MM.1S (cell line): ENCODE data around the gene KYAT1.

Source experiments
- DNase-seq: peaks from one replicate; pipeline ENCODE4 v3.0.0-alpha.2; 2015
- H2AFZ ChIP-seq: fragments of 300-600 bp; sonication (generic); 2 replicates; pipeline ENCODE4 v1.6.0; 2016; ENCODE audit warnings: antibody characterized with exemption, low read length
- H3F3A ChIP-seq: fragments of 300-600 bp; sonication (generic); 2 replicates; pipeline ENCODE4 v1.6.1; 2016; ENCODE audit warnings: mild to moderate bottlenecking, antibody characterized with exemption, low read length, moderate library complexity, mixed read lengths; ENCODE audit not compliant: insufficient read depth
- H3K27ac ChIP-seq: fragments of 300-600 bp; sonication (generic); 2 replicates; pipeline ENCODE4 v1.5.1; 2016; ENCODE audit warnings: mild to moderate bottlenecking, low read length
- H3K27me3 ChIP-seq: fragments of 300-600 bp; sonication (generic); replicated peaks from 2 replicates; pipeline ENCODE4 v1.6.0; 2016; ENCODE audit warnings: low read length; ENCODE audit not compliant: insufficient read depth
- H3K36me3 ChIP-seq: fragments of 300-600 bp; sonication (generic); replicated peaks from 2 replicates; pipeline ENCODE4 v1.6.1; 2016; ENCODE audit warnings: mild to moderate bottlenecking, low read length, mixed read lengths; ENCODE audit not compliant: insufficient read depth
- H3K4me1 ChIP-seq: fragments of 300-600 bp; sonication (generic); 2 replicates; pipeline ENCODE4 v1.6.1; 2016; ENCODE audit warnings: low read length, mixed read lengths
- H3K4me2 ChIP-seq: fragments of 300-600 bp; sonication (generic); 2 replicates; pipeline ENCODE4 v1.6.0; 2016; ENCODE audit warnings: low read depth, low read length
- H3K4me3 ChIP-seq: fragments of 300-600 bp; sonication (generic); 2 replicates; pipeline ENCODE4 v1.5.1; 2016; ENCODE audit warnings: low read length, mixed read lengths
- H3K79me2 ChIP-seq: fragments of 300-600 bp; sonication (generic); 2 replicates; pipeline ENCODE4 v1.6.1; 2016; ENCODE audit warnings: mixed run types, low read length, mixed read lengths
- H3K9ac ChIP-seq: fragments of 300-600 bp; sonication (generic); 2 replicates; pipeline ENCODE4 v1.6.1; 2016; ENCODE audit warnings: low read length, mixed read lengths
- H3K9me2 ChIP-seq: fragments of 300-600 bp; sonication (generic); replicated peaks from 2 replicates; pipeline ENCODE4 v1.6.1; 2016; ENCODE audit warnings: mild to moderate bottlenecking, low read length, mixed read lengths; ENCODE audit not compliant: insufficient read depth
- H3K9me3 ChIP-seq: fragments of 300-600 bp; sonication (generic); replicated peaks from 2 replicates; pipeline ENCODE4 v1.6.1; 2016; ENCODE audit warnings: mild to moderate bottlenecking, low read length, mixed read lengths; ENCODE audit not compliant: insufficient read depth
- H4K20me1 ChIP-seq: fragments of 300-600 bp; sonication (generic); 2 replicates; pipeline ENCODE4 v1.6.1; 2016; ENCODE audit warnings: mild to moderate bottlenecking, low read length, moderate library complexity, mixed read lengths; ENCODE audit not compliant: insufficient read depth
- EZH2 ChIP-seq: fragments of 300-600 bp; sonication (generic); optimal IDR thresholded peaks from 2 replicates; pipeline ENCODE3; 2017; ENCODE audit warnings: low read depth, mild to moderate bottlenecking, antibody characterized with exemption, low read length, mixed read lengths
- EZH2phosphoT487 ChIP-seq: fragments of 300-600 bp; sonication (generic); IDR thresholded peaks from 2 replicates; pipeline ENCODE4 v1.6.1; 2018; ENCODE audit warnings: antibody characterized with exemption, low read length
- TF ChIP-seq, protein P1 (sequence below): fragments of 300-600 bp; sonication (generic); IDR thresholded peaks from 2 replicates; pipeline ENCODE4 v1.5.1; 2016; ENCODE audit warnings: antibody characterized with exemption, low read length, mixed read lengths

The KYAT1 gene

DNA sequence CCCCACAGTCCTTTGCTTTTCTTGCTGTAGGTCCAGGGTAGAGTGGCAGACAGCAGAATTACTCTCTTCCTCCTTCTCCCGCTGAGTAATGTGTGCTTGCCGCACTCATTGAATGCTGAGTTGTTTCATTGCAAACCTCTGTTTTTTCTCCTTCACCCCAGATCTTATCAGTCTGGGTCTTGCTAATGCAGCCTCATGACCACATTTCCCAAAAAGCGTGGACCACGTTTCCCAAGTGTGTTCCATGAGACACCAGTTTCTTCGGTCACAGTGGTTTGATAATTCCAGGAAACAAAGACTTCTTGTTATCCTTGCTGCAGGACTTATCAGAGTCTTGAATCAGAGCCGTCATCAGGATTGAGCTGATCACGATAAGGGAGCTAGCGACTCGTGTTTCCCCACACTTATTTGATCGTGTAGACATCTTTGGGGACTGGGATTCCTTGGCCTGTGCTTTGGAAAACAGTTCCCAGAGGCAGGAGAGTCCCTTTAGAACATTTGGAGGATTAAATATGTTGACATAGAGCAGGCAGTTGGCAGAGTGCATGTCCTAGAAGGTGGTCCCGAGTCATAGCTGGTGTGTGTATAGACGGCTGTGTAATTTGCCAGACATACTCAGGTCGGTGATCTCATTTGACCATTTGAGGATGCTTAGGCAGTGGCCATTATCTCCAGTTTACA lies 4.6 kb upstream of the KYAT1 start:
- H3K79me2 ChIP-seq = peaks cover 68% of the 10 kb centered on the region
- H3K9ac ChIP-seq = no peak overlapping the region
- no peak for TF ChIP-seq EZH2
- TF ChIP-seq, protein P1, sequence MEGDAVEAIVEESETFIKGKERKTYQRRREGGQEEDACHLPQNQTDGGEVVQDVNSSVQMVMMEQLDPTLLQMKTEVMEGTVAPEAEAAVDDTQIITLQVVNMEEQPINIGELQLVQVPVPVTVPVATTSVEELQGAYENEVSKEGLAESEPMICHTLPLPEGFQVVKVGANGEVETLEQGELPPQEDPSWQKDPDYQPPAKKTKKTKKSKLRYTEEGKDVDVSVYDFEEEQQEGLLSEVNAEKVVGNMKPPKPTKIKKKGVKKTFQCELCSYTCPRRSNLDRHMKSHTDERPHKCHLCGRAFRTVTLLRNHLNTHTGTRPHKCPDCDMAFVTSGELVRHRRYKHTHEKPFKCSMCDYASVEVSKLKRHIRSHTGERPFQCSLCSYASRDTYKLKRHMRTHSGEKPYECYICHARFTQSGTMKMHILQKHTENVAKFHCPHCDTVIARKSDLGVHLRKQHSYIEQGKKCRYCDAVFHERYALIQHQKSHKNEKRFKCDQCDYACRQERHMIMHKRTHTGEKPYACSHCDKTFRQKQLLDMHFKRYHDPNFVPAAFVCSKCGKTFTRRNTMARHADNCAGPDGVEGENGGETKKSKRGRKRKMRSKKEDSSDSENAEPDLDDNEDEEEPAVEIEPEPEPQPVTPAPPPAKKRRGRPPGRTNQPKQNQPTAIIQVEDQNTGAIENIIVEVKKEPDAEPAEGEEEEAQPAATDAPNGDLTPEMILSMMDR = no peak
- TF ChIP-seq EZH2phosphoT487 = no peak
- no peaks in the 10 kb centered on the region for H3K9me2 ChIP-seq
- no peaks in the 10 kb centered on the region for H3K27me3 ChIP-seq
- no peak for DNase-seq
- H2AFZ ChIP-seq = no peak overlapping the region
- no peak overlapping the region for H3K27ac ChIP-seq
- no peak overlapping the region for H3K4me2 ChIP-seq
- H3K36me3 ChIP-seq = no peaks in the 10 kb centered on the region
- H3K9me3 ChIP-seq = no peaks in the 10 kb centered on the region
- no peaks in the 10 kb centered on the region for H4K20me1 ChIP-seq
- no peak overlapping the region for H3K4me3 ChIP-seq
- H3K4me1 ChIP-seq = peaks cover 4% of the 10 kb centered on the region; the same call in 1 of the 2 replicates
- H3F3A ChIP-seq = peaks cover 4% of the 10 kb centered on the region

DNA sequence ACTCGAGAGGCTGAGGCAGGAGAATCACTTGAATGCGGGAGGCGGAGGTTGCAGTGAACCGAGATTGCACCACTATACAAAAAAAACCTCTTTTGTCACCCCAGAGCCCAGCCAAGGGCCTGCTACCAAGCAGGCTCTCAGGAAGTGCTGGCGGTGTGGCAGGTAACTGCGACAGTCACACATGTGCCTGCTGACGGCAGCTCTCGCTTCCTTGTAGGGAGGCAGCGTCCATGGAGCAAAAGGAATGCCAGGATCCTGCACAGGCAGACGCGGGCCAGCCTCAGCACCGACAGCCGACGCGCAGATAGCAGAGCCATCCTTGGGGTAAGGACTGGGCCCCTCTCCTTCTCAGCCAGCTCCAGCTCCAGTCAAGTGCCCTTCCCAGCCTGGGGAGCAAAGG lies 4.0 kb upstream of the KYAT1 start:
- H3K9me2 ChIP-seq = no peaks in the 10 kb centered on the region
- H3K27me3 ChIP-seq = no peaks in the 10 kb centered on the region
- H3K9me3 ChIP-seq = no peaks in the 10 kb centered on the region
- DNase-seq = no peak
- H3K36me3 ChIP-seq = no peaks in the 10 kb centered on the region
- no peak overlapping the region for H3K4me3 ChIP-seq
- no peak overlapping the region for H3K4me2 ChIP-seq
- peaks cover 6% of the 10 kb centered on the region for H3F3A ChIP-seq
- no peak overlapping the region for H2AFZ ChIP-seq
- no peaks in the 10 kb centered on the region for H4K20me1 ChIP-seq
- H3K9ac ChIP-seq = no peak overlapping the region
- TF ChIP-seq, protein P1 = no peak
- TF ChIP-seq EZH2 (no peak), EZH2phosphoT487 (no peak)
- peaks cover 4% of the 10 kb centered on the region; the same call in 1 of the 2 replicates for H3K4me1 ChIP-seq
- peaks cover 68% of the 10 kb centered on the region for H3K79me2 ChIP-seq
- no peak overlapping the region for H3K27ac ChIP-seq

DNA sequence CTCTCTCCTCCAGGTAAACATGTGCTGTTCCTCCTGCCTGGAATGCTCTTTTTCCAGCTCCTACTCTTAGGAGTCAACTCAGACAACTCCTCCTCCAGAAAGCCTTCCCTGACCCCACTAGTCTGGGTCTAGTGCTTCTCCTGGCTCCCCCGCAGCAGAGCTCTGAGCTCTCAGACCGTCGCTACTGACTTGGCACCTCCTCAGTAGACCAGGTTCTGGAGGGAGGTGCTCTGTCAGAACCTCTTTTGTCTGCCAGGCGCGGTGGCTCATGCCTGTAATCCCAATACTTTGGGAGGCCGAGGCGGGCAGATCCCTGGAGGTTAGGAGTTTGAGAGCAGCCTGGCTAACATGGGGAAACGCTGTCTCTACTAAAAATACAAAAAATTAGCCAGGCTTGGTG lies 3.6 kb upstream of the KYAT1 start:
- peaks cover 6% of the 10 kb centered on the region for H3F3A ChIP-seq
- H3K27me3 ChIP-seq = no peaks in the 10 kb centered on the region
- H3K4me1 ChIP-seq = peaks cover 4% of the 10 kb centered on the region; the same call in 1 of the 2 replicates
- no peak overlapping the region for H2AFZ ChIP-seq
- peaks cover 68% of the 10 kb centered on the region for H3K79me2 ChIP-seq
- H3K36me3 ChIP-seq = no peaks in the 10 kb centered on the region
- H3K4me3 ChIP-seq = no peak overlapping the region
- H4K20me1 ChIP-seq = no peaks in the 10 kb centered on the region
- H3K9me3 ChIP-seq = no peaks in the 10 kb centered on the region
- H3K9me2 ChIP-seq = no peaks in the 10 kb centered on the region
- H3K9ac ChIP-seq = no peak overlapping the region
- DNase-seq = no peak
- TF ChIP-seq EZH2phosphoT487 = no peak
- TF ChIP-seq, protein P1 = no peak
- TF ChIP-seq EZH2 = no peak
- no peak overlapping the region for H3K4me2 ChIP-seq
- H3K27ac ChIP-seq = no peak overlapping the region
